ENCODE measurements around the gene FAM83C.

DNA sequence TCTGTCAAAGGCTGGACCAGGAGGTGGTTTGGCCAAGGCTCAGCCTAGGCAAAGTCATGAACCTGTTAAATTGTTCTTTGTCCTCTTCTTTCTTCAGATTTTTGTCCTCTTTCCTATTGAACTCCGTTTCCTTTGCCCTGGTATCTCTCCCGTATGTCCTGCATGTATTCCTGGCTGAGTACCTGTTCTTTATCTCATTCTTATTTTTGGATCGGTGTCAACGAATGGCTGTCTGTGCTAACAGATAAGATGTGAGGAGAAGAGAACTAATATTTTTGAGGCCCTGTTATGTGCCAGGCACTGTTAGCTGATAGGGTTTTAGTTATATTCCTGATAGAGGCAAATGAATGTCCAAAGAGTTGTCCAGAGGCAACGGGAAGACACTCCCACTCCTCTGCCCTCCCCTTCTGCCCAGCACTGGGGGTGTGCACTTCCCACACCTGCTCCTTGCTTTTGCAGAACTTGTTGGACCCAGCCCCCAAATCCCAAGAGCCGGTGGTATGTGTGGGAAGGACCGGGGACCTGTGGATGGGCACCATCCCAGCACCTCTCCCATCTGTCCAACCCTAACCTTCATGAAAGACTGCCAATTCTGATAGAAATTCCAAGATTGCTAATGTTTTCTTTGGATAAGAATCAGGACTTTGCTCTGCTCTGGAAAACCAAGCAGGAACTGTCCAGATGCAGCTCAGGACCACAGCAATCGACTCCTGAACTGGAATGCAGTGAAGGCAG, 34.9 kb downstream of the FAM83C start:
- no peak for TF ChIP-seq CTCF (IDR thresholded peaks at IDR 0.05; ENCODE audit: low read depth, low read length)
- TF ChIP-seq EZH2phosphoT487 (IDR thresholded peaks at IDR 0.05; ENCODE audit: low read depth) = no peak

Measured in OCI-LY3 (cell line).